Upper lobe of right lung (tissue), 1 donor: ENCODE results near the gene INTS1. TPM values are rescaled to one million over a fixed set of nuclear protein-coding genes. Genes with fewer than 3 reads are reported as not detected.

Experiments
- ATAC-seq: fragments of 200-7000 bp; cut with Tn5 transposase; one replicate; pipeline ENCODE4 v1.9.1; 2020; ENCODE audit warnings: mild to moderate bottlenecking, moderate library complexity
- DNase-seq: peaks from one replicate; pipeline ENCODE4 v3.0.0-alpha.2; 2020
- H3K27ac ChIP-seq: fragments of 200-600 bp; one replicate; pipeline ENCODE4 v1.8.0; 2022
- H3K27me3 ChIP-seq: fragments of 200-600 bp; one replicate; pipeline ENCODE4 v1.8.0; 2022; ENCODE audit warnings: mild to moderate bottlenecking
- H3K36me3 ChIP-seq: fragments of 200-600 bp; one replicate; pipeline ENCODE4 v1.8.0; 2022
- H3K4me1 ChIP-seq: fragments of 200-600 bp; one replicate; pipeline ENCODE4 v1.8.0; 2022
- H3K4me3 ChIP-seq: fragments of 200-600 bp; one replicate; pipeline ENCODE4 v1.8.0; 2022; ENCODE audit warnings: mild to moderate bottlenecking
- H3K9me3 ChIP-seq: fragments of 200-600 bp; one replicate; pipeline ENCODE4 v1.8.0; 2022
- intact Hi-C: fragments of 100-400 bp; cut with DNase I; formaldehyde crosslinking; loops from one replicate; pipeline ENCODE4 v1.11.0; 2022
- total RNA-seq: library from RNA; stranded (reverse); fragmentation: NEBNext Ultra II Directional; extraction: Animal tissue kit (Norgen Biotek cat#: 25700); gene quantifications from one replicate; pipeline ENCODE4 v1.2.1, GENCODE V29; 2021
- TF ChIP-seq, protein P1 (sequence below): fragments of 200-600 bp; IDR thresholded peaks from one replicate; pipeline ENCODE4 v1.8.0; 2022; ENCODE audit warnings: antibody characterized with exemption
- donor health status: DM: no; HTN: yes; CAD: no; lungs with severe emphysema.

The INTS1 gene
- total RNA-seq, 1 donor from 2014 or later, result 49.2 TPM

DNA sequence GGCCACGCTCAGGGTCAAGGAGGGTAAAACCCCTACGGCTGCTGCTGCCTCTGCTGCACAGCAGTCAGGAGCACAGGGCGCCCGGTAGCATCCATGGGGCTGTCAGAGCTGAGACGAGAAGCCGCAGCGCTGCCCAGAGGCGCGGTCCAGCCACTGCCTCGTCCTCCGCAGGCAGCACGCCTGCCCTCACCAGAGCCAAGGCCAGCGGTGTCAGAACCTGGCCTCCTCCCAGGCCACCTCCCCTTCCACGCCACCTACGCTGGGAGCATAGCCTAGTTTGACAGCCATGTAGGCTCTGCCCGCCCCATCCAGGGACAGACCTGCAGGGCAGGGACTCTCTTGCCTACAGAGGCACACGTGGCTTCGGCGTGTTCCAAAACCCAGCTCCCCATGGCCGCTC, 16.2 kb downstream of the INTS1 start:
- no peaks in the 10 kb centered on the region for H3K27me3 ChIP-seq
- H3K27ac ChIP-seq, result no peak overlapping the region
- DNase-seq (no peak), ATAC-seq (no peak)
- H3K4me3 ChIP-seq, result no peak overlapping the region
- intact Hi-C loops, result no loop called here
- H3K9me3 ChIP-seq, result no peaks in the 10 kb centered on the region
- TF ChIP-seq, protein P1, sequence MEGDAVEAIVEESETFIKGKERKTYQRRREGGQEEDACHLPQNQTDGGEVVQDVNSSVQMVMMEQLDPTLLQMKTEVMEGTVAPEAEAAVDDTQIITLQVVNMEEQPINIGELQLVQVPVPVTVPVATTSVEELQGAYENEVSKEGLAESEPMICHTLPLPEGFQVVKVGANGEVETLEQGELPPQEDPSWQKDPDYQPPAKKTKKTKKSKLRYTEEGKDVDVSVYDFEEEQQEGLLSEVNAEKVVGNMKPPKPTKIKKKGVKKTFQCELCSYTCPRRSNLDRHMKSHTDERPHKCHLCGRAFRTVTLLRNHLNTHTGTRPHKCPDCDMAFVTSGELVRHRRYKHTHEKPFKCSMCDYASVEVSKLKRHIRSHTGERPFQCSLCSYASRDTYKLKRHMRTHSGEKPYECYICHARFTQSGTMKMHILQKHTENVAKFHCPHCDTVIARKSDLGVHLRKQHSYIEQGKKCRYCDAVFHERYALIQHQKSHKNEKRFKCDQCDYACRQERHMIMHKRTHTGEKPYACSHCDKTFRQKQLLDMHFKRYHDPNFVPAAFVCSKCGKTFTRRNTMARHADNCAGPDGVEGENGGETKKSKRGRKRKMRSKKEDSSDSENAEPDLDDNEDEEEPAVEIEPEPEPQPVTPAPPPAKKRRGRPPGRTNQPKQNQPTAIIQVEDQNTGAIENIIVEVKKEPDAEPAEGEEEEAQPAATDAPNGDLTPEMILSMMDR, result no peak
- H3K36me3 ChIP-seq, result peaks cover 87% of the 10 kb centered on the region
- H3K4me1 ChIP-seq, result no peaks in the 10 kb centered on the region

DNA sequence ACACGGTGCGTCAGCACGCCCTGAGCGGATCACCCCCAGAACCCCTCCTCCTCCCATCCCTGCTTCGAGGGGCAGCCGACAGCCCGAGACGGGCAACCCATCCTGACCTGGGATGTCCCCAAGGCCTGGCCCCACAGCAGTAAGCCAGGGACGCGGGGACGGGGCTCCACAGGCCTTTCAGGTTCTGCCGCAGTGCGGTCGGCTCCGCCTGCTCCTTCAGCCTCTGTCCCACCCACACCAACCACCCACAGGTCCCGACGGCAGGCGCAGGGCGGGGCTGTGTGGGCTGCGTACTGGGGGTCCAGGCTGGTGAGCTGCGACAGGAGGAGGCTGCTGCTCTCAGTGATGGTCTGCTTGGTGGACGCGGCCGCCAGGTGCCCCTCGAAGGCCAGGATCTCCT, 16.7 kb downstream of the INTS1 start:
- intact Hi-C loops, result no loop called here
- TF ChIP-seq, protein P1, result no peak
- H3K4me3 ChIP-seq, result no peak overlapping the region
- H3K27ac ChIP-seq, result no peak overlapping the region
- ATAC-seq (no peak), DNase-seq (no peak)
- peaks cover 93% of the 10 kb centered on the region for H3K36me3 ChIP-seq
- H3K9me3 ChIP-seq, result no peaks in the 10 kb centered on the region
- H3K4me1 ChIP-seq, result no peaks in the 10 kb centered on the region
- no peaks in the 10 kb centered on the region for H3K27me3 ChIP-seq

DNA sequence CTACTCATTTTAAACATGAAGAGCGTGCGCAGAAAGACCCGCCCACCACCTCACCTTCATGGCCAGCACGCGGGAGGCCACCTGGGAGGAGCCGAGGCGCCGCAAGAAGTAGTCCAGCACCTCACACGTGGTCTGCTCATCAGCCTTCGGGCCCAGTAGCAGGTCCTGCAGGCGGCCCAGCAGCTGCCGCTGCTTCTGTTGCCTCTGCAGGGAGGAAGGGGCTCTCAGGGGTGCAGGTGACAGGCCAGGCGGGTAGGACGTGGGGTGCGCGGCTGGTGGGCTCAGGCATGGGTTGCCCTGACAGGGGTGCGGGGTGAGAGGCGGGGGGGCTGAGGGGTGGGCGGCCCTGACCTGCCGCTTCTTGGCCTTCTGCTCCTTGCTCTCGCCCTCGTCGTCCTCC, 17.6 kb downstream of the INTS1 start:
- intact Hi-C loops, result no loop called here
- no peak for ATAC-seq

DNA sequence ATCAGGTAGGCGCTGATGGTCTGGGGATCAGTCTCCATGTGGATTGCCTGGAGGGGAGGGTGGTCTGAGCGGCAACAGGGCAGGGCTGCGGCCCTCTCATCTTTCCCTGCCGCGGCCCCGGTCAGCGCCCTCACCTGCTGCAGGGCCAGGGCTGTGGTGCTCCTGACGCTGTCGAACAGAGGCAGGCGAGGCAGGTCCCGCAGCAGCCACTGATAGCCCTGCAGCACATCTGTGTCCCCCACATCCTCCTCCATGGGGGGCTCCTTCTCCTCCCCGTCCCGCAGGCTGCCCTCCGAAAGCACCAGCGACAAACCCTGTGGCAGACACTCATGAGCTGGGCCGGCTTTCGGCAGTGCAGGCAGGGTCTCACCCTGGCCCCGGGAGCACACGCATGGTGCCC, 19.0 kb downstream of the INTS1 start:
- Histone ChIP-seq H3K9me3 (no peaks in the 10 kb centered on the region), H3K27me3 (no peaks in the 10 kb centered on the region), H3K4me1 (no peaks in the 10 kb centered on the region), H3K27ac (no peak overlapping the region), H3K36me3 (peaks cover 90% of the 10 kb centered on the region), H3K4me3 (no peak overlapping the region)
- intact Hi-C loops, result no loop called here
- ATAC-seq (no peak), DNase-seq (no peak)
- TF ChIP-seq, protein P1, result no peak

More for the DNA sequence above, 17.6 kb downstream of the INTS1 start:
- Histone ChIP-seq H3K4me3 (no peak overlapping the region), H3K36me3 (peaks cover 94% of the 10 kb centered on the region), H3K27ac (no peak overlapping the region), H3K27me3 (no peaks in the 10 kb centered on the region), H3K4me1 (no peaks in the 10 kb centered on the region), H3K9me3 (no peaks in the 10 kb centered on the region)
- DNase-seq, result no peak
- TF ChIP-seq, protein P1, result no peak

DNA sequence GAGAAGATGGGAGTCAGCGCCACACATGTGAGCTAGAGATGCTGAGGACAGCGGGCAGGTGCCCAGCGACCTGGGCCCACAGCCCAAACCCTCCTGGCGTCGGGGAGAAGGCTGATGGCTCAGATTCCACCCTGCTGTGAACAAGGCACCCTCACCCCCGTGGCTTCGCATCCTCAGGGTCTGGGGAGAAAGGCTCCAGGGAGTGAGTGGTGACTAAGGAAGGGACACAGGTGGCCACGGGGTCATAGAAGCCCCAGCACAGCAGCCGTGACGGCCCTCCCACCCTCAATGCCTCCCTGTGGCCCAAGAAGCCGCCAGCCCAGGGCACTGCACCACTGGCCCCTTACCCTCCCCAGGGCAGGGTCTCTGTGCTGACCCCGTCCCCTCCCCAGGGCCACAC, 19.6 kb downstream of the INTS1 start:
- Histone ChIP-seq H3K27me3 (no peaks in the 10 kb centered on the region), H3K36me3 (peaks cover 89% of the 10 kb centered on the region), H3K27ac (no peak overlapping the region), H3K4me1 (no peaks in the 10 kb centered on the region), H3K4me3 (no peak overlapping the region), H3K9me3 (no peaks in the 10 kb centered on the region)
- DNase-seq (no peak), ATAC-seq (no peak)
- intact Hi-C loops, result no loop called here
- TF ChIP-seq, protein P1, result no peak
